Activated CD8-positive, alpha-beta T cell treated with anti-CD3 and anti-CD28 coated beads for 36 hours (primary cell): ENCODE data around the gene OIP5. TPM values are rescaled to one million over a fixed set of nuclear protein-coding genes. Genes with fewer than 3 reads are reported as not detected.

Experiments used
- ATAC-seq: fragments of 200-7000 bp; cut with Tn5 transposase; one replicate; pipeline ENCODE4 v1.10.0; 2021; ENCODE audit warnings: mild to moderate bottlenecking, moderate library complexity
- CTCF ChIA-PET: fragments of 350-600 bp; sonication (Branson Sonifier 250); formaldehyde crosslinking; loops from one replicate; lab custom pipeline; 2021; ENCODE audit warnings: antibody characterized with exemption; lab: Charles Lee
- POLR2A ChIA-PET: fragments of 350-600 bp; sonication (Branson Sonifier 250); formaldehyde crosslinking; loops from one replicate; lab custom pipeline; 2021; ENCODE audit warnings: antibody characterized with exemption; lab: Charles Lee
- DNase-seq: peaks from one replicate; pipeline ENCODE4 v3.0.0-alpha.2; 2020
- H3K27ac Mint-ChIP-seq: one replicate; pipeline ENCODE4 v1.8.0; 2021; ENCODE audit warnings: mild to moderate bottlenecking, mixed read lengths
- H3K27me3 Mint-ChIP-seq: one replicate; pipeline ENCODE4 v1.8.0; 2021; ENCODE audit warnings: mixed read lengths
- H3K36me3 Mint-ChIP-seq: one replicate; pipeline ENCODE4 v1.8.0; 2021; ENCODE audit warnings: low read depth, mixed read lengths
- H3K4me1 Mint-ChIP-seq: one replicate; pipeline ENCODE4 v1.8.0; 2021; ENCODE audit warnings: low read depth, mixed read lengths
- H3K4me3 Mint-ChIP-seq: one replicate; pipeline ENCODE4 v1.8.0; 2021; ENCODE audit warnings: mild to moderate bottlenecking, moderate library complexity, mixed read lengths
- H3K9me3 Mint-ChIP-seq: one replicate; pipeline ENCODE4 v1.8.0; 2021; ENCODE audit warnings: mixed read lengths
- intact Hi-C: fragments of 100-400 bp; cut with micrococcal nuclease; formaldehyde crosslinking; loops from one replicate; pipeline ENCODE4 v1.10.0; 2022
- total RNA-seq, 2 experiments: library from RNA; stranded (reverse); gene quantifications; one replicate each; pipeline ENCODE4 v1.2.3, GENCODE V29; 2021
- TF ChIP-seq, protein P1 (sequence below): fragments of 200-600 bp; IDR thresholded peaks from one replicate; pipeline ENCODE4 v1.8.0; 2022; ENCODE audit warnings: antibody characterized with exemption, mild to moderate bottlenecking

Gene OIP5
- total RNA-seq, 2 experiments from 2014 or later = 13.5 to 13.6 TPM

DNA sequence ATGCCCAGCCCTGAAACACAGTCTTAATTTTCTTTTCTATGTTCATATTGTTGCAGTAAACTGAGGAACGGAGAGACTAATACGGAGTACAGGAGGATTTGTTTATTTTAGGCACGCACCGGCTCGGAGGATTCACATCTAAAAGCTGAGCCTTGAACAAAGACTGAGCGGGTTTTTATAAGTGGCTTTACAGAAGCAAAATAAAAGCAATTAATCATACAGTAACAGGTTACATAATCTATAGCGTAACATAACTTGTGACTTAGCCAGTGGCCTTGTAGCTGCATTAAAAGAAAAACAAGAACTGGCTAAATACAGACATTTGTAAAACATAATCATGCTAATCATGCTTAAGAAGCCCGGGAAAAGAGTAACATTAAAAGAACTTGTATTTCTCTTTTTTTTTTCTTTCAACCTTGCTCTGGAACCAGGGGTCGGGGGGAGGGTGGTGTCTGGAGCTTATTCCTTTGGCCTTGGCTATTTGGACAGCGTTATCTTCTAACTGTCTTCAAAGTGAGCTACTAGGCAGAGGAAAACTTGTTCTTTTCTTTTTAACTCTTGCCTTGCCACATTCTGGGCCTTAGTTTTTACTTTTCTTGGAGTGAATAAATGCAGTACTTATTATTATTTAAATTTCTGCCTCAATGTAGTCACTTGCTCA, 17.8 kb upstream of the OIP5 start:
- H3K4me1 Mint-ChIP-seq = no peaks in the 10 kb centered on the region
- H3K36me3 Mint-ChIP-seq = peaks cover 56% of the 10 kb centered on the region
- no peak overlapping the region for H3K4me3 Mint-ChIP-seq
- ATAC-seq = no peak
- TF ChIP-seq, protein P1, sequence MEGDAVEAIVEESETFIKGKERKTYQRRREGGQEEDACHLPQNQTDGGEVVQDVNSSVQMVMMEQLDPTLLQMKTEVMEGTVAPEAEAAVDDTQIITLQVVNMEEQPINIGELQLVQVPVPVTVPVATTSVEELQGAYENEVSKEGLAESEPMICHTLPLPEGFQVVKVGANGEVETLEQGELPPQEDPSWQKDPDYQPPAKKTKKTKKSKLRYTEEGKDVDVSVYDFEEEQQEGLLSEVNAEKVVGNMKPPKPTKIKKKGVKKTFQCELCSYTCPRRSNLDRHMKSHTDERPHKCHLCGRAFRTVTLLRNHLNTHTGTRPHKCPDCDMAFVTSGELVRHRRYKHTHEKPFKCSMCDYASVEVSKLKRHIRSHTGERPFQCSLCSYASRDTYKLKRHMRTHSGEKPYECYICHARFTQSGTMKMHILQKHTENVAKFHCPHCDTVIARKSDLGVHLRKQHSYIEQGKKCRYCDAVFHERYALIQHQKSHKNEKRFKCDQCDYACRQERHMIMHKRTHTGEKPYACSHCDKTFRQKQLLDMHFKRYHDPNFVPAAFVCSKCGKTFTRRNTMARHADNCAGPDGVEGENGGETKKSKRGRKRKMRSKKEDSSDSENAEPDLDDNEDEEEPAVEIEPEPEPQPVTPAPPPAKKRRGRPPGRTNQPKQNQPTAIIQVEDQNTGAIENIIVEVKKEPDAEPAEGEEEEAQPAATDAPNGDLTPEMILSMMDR = no peak
- H3K27ac Mint-ChIP-seq = no peak overlapping the region
- intact Hi-C loops = no loop called here
- POLR2A ChIA-PET = interaction anchor here (0.6 kb wide), 1 partner anchor 521 kb away, joined by 3 read pairs; the partner anchor contains the start of gene PPP1R14D
- H3K9me3 Mint-ChIP-seq = no peaks in the 10 kb centered on the region
- no peaks in the 10 kb centered on the region for H3K27me3 Mint-ChIP-seq
- DNase-seq = no peak
- CTCF ChIA-PET = interaction anchor here (0.8 kb wide), 1 partner anchor 118 kb away, joined by 3 read pairs; no protein-coding TSS in a partner anchor

DNA sequence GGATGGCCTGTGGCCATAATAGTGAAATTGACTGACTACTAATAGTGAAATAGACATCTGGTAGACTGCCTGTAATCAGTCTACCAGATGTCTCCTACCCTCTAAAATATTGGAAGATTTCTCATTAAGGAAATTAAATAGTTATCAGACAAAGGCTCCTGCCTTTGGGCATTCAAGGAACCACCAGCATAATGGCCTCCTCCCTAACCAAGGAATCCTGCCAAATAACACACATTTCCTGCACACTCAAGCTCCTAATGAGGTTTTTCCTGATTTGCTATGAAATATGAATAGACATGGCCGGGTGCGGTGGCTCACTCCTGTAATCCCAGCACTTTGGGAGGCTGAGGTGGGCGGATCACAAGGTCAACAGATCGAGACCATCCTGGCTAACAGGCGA, 14.8 kb upstream of the OIP5 start:
- intact Hi-C loops = no loop called here
- Mint-ChIP-seq H3K9me3 (no peaks in the 10 kb centered on the region), H3K27me3 (no peaks in the 10 kb centered on the region), H3K27ac (no peak overlapping the region), H3K4me3 (no peak overlapping the region), H3K4me1 (no peaks in the 10 kb centered on the region), H3K36me3 (peaks cover 62% of the 10 kb centered on the region)
- DNase-seq (no peak), ATAC-seq (no peak)
- TF ChIP-seq, protein P1 = no peak
- ChIA-PET CTCF (interaction anchor here (1.3 kb wide), 1 partner anchor 15 kb away, joined by 4 read pairs; the partner anchor contains the start of genes NUSAP1 and OIP5), POLR2A (no interaction called here)

DNA sequence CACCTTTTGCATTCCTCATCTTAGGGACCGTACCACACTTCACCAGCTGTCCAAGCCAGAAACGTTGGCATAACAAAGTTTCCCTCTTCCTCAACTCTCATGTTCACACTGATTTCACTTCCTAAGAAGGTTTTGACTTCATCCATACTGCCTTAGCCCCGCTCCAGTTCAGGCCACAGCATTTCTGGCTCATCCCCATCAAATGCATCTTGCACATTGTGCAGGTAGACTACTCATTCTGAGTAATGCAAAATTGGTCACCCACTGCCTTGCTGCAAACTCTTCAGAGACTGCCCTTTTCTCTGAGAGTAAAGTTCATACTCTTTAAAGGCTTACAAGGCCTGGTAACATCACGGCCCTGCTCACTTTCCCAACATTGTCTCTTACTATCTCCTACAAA, 9.1 kb upstream of the OIP5 start:
- ATAC-seq = no peak
- DNase-seq = no peak
- Mint-ChIP-seq H3K9me3 (no peaks in the 10 kb centered on the region), H3K4me1 (peaks cover 11% of the 10 kb centered on the region), H3K27me3 (no peaks in the 10 kb centered on the region), H3K4me3 (no peak overlapping the region), H3K27ac (no peak overlapping the region), H3K36me3 (peaks cover 64% of the 10 kb centered on the region)
- POLR2A ChIA-PET = interaction anchor here (1.2 kb wide), 1 partner anchor 9 kb away, joined by 5 read pairs; the partner anchor contains the start of genes NUSAP1 and OIP5
- CTCF ChIA-PET = no interaction called here
- TF ChIP-seq, protein P1 = no peak
- intact Hi-C loops = no loop called here

DNA sequence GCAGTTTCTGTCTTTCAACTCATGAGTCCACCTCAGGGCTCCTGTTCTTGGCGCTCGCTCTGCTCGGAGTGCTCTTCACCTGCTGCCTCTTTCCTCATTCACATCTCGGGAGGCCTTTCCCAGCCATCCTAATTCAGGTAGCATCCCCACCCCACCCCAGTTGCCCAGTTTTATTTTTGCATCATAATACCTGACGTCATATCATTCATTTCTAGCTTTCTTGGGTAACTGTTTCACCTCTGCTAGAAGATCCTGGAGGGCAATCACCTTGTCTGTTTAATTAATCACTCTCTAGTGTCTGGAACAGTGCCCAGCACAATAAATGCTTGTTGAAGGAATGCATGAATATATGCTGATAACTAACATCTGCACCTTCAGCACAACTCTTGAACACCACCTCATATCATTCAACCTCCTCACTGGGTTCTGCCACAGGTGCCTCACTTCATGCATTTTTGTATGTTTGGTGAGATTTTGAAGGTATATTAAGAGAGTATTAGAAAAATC, 7.9 kb upstream of the OIP5 start:
- DNase-seq (no peak), ATAC-seq (no peak)
- H3K4me3 Mint-ChIP-seq = no peak overlapping the region
- TF ChIP-seq, protein P1 = no peak
- peaks cover 14% of the 10 kb centered on the region for H3K4me1 Mint-ChIP-seq
- no peaks in the 10 kb centered on the region for H3K27me3 Mint-ChIP-seq
- ChIA-PET CTCF (no interaction called here), POLR2A (interaction anchor here (1.2 kb wide), 1 partner anchor 8 kb away, joined by 5 read pairs; the partner anchor contains the start of genes NUSAP1 and OIP5)
- no peaks in the 10 kb centered on the region for H3K9me3 Mint-ChIP-seq
- intact Hi-C loops = no loop called here
- H3K36me3 Mint-ChIP-seq = peaks cover 60% of the 10 kb centered on the region
- H3K27ac Mint-ChIP-seq = no peak overlapping the region
